ENCODE results near the gene NOTCH4. TPM values are rescaled to one million over a fixed set of nuclear protein-coding genes. Genes with fewer than 3 reads are reported as not detected.
A peak's percentile ranks its signal among the peaks of the same experiment; 100 is the strongest.

NOTCH4 gene
- total RNA-seq, 1 donor from 2014 or later = 0.26 TPM

DNA sequence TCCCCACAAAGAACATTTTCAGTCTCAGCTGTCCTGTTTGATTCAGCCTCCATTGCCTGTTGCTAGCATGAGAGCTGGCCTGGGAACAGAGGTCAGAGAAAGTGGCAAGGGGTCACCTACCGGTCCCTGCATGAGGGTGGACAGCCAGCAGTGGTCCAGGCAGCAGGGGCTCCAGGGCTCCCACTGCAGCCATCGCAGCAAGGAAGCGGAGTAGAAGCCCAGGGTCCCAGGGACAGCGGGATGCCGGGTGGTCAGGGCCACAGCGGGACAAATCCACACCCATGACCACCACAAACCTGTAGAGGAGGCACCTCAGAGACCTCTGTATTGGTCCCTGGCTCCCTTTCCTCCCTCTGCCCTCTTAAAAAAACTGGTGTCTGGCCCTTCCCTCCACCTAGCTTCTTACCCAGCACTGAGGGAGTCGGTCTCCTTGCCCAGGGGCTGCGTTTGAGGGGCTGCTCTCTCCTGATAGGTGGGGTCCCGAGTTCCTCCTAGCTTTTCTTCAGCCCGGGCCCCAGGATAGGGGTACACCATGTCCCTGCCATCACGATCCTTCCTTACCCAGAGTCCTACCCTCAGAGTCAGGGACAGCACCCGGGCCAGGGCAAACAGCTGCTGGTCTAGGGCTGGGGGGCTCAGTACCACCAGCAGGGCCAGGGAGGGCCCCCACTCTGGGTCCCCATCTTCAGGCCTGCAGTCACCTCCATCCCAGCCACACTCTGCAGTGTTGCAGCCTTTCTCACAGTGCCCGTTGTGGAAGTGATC lies 23.0 kb downstream of the NOTCH4 start:
- H3K4me3 ChIP-seq (ENCODE audit: low read depth, low read length) = no peak overlapping the region
- DNase-seq (ENCODE audit: low read depth) = no peak
- no peaks in the 10 kb centered on the region for H3K36me3 ChIP-seq (ENCODE audit: control insufficient read depth, insufficient read depth, low read length)
- TF ChIP-seq, protein P1, sequence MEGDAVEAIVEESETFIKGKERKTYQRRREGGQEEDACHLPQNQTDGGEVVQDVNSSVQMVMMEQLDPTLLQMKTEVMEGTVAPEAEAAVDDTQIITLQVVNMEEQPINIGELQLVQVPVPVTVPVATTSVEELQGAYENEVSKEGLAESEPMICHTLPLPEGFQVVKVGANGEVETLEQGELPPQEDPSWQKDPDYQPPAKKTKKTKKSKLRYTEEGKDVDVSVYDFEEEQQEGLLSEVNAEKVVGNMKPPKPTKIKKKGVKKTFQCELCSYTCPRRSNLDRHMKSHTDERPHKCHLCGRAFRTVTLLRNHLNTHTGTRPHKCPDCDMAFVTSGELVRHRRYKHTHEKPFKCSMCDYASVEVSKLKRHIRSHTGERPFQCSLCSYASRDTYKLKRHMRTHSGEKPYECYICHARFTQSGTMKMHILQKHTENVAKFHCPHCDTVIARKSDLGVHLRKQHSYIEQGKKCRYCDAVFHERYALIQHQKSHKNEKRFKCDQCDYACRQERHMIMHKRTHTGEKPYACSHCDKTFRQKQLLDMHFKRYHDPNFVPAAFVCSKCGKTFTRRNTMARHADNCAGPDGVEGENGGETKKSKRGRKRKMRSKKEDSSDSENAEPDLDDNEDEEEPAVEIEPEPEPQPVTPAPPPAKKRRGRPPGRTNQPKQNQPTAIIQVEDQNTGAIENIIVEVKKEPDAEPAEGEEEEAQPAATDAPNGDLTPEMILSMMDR (IDR thresholded peaks at IDR 0.05; ENCODE audit: insufficient read depth, low read length, severe bottlenecking) = no peak
- FAIRE-seq = no peak
- H3K27me3 ChIP-seq (ENCODE audit: control insufficient read depth, insufficient read depth, low read length) = no peaks in the 10 kb centered on the region

DNA sequence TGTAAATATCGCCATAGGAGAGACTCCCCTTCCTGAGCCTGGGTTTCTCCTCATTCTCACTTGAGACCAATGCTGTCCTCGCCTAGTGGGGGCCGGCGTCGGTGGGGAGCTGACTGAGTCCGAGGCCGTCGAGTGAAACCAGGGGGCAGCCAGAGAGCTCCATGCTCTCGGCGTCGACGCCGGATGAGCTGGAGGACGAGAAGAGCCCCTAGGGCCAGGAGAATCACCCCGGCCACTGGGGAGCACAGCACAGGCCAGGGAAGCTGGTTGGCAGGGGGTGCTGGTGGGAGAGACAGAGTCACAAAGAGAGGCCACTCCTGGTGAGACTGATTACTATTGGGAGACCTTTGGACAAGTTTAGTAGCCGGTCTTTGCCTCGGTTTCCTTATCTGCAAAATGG lies 25.0 kb downstream of the NOTCH4 start:
- DNase-seq (ENCODE audit: low read depth) (no peak), FAIRE-seq (no peak)
- H3K27me3 ChIP-seq (ENCODE audit: control insufficient read depth, insufficient read depth, low read length) = no peaks in the 10 kb centered on the region
- H3K4me3 ChIP-seq (ENCODE audit: low read depth, low read length) = no peak overlapping the region
- TF ChIP-seq, protein P1 (IDR thresholded peaks at IDR 0.05; ENCODE audit: insufficient read depth, low read length, severe bottlenecking) = no peak
- H3K36me3 ChIP-seq (ENCODE audit: control insufficient read depth, insufficient read depth, low read length) = no peaks in the 10 kb centered on the region

DNA sequence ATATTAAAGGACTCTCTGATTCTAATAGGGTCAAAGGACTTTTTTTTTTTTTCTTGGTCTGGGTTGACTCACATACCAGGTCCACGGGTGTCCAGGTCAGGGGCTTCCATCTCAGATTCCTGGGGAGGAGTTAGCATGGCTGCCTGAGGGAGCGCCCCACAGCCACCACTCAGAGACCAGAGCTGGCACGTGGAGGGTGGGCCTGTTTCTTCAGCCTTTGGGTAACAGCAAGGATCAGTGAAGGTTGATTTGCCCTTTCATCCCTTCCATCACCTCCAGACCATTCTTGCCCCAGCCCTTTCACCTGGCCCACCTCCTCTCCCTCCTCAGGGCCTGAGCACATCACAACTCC lies 25.5 kb downstream of the NOTCH4 start:
- no peaks in the 10 kb centered on the region for H3K27me3 ChIP-seq (ENCODE audit: control insufficient read depth, insufficient read depth, low read length)
- H3K4me3 ChIP-seq (ENCODE audit: low read depth, low read length) = no peak overlapping the region
- TF ChIP-seq, protein P1 (IDR thresholded peaks at IDR 0.05; ENCODE audit: insufficient read depth, low read length, severe bottlenecking) = no peak
- no peaks in the 10 kb centered on the region for H3K36me3 ChIP-seq (ENCODE audit: control insufficient read depth, insufficient read depth, low read length)
- FAIRE-seq (no peak), DNase-seq (ENCODE audit: low read depth) (no peak)

DNA sequence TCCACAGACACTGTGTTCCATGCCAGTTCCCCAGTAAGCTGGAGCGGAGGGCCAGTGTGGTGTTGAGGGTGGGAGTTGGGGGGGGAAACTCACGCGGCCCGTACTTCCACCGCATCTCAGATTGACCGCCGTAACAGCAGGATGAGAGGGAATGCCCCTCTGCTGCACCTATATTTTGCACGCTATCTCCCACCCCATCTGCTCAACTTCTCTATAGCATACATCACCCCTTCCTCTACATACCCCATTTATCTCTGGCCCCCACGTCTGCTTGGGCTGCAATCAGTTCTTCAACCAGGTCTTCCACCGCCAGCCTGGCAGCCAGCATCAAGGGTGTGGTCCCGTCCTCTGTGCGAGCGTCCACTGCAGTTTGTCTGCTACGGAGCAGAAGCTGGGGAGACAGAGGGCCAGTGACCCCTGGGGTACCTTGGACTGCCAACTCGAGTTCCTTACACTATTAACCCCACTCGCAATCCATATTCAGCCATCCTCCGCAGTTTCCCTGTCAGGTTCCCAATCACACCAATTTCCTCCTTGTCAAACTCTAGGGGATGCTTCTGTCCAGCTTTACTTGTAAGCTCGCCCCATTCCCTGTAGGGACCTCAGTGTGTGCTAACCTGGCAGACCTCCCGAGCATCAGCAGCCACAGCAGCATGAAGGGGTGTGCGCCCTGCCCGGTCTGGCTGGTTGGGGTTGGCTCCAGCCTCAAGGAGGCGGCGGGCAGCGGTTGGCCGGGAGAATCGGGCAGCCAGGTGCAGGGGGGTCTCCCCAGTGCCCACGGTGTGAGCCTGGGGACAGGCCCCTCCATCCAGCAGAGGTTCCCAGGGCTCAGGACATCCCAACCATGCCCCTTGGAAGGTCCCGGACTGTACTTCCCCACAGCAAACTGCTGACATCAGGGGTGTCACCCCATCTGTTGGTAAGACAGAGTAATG lies 26.9 kb downstream of the NOTCH4 start:
- Histone ChIP-seq H3K36me3 (ENCODE audit: control insufficient read depth, insufficient read depth, low read length) (no peaks in the 10 kb centered on the region), H3K4me3 (ENCODE audit: low read depth, low read length) (peak overlapping the region; percentile 54), H3K27me3 (ENCODE audit: control insufficient read depth, insufficient read depth, low read length) (no peaks in the 10 kb centered on the region)
- DNase-seq (ENCODE audit: low read depth) = no peak
- TF ChIP-seq, protein P1 (IDR thresholded peaks at IDR 0.05; ENCODE audit: insufficient read depth, low read length, severe bottlenecking) = no peak
- FAIRE-seq = no peak

DNA sequence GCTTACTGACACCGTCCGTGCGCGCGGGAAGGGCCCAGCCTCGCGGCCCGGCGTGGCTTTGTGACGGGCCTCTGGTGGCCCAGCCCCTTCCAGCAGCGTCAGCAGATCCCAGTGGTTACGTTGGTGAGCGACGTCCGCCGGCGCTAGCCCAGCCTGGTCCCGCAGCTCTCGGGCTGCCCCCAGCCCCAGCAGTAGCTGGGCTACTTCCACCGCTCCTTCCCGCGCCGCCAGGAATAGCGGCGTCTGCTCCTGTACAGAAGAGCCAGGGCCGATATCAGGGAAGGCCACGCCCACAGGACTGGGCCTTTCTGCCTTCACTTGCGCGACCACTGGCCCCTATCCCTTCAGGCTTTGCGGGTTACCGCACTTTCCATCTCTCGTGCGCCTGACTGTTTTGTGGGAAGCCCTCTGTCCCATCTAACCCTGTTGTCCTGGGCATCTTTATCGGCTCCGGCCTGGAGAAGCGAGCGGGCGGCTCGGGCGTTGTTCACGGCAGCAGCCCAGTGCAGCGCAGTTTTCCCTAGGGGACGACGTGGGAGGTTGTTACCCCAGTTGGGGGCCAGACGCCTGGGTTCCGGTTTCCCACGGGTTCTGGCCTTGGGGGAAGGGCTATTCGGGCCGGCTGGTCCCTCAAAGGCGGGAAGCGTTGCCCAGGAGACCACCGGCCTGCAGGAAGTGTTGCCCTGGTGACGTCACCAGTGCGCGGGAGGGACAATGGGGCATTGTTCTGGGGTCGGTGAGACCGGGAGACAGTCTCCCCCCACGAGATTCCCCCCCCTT lies 27.8 kb downstream of the NOTCH4 start:
- TF ChIP-seq, protein P1 (IDR thresholded peaks at IDR 0.05; ENCODE audit: insufficient read depth, low read length, severe bottlenecking) = no peak
- DNase-seq (ENCODE audit: low read depth) (peak; percentile 42), FAIRE-seq (no peak)
- Histone ChIP-seq H3K36me3 (ENCODE audit: control insufficient read depth, insufficient read depth, low read length) (no peaks in the 10 kb centered on the region), H3K4me3 (ENCODE audit: low read depth, low read length) (peak overlapping the region; percentile 54), H3K27me3 (ENCODE audit: control insufficient read depth, insufficient read depth, low read length) (no peaks in the 10 kb centered on the region)

Data from bronchial epithelial cell (primary cell).